NOMO-1 treated with dmso at 0.1 percent for 144 hours (cell line): Measurements from ENCODE around the gene MDFIC2.
"Not testable (repeated sequence)": the region's sequence is repeated elsewhere in the genome, so short reads cannot be mapped to it uniquely, and the experiment has no call there.

Experiments used
- DNase-seq: peaks from one replicate; lab custom pipeline; 2025; ENCODE audit not compliant: unreplicated experiment; lab: John Stamatoyannopoulos, UW

MDFIC2 gene

DNA sequence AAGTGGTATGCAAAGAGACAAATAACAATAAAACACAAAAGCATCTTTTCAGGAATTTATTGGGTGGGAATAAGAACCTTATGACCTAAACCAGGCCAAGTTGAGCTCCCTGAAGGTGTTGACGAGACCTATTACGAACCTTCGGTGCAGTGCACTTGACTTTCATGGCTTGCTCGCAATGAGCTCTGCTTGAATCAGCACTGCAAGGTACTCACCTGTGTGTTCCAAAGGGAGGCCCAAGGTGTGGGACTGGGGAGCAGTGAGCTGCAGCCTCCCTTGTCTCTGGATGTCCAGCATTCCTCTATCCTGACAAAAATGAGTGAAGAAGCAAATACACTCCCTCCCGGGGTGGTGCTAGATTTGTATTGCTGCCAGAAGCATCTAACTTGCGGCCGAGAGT lies at the start of gene MDFIC2:
TSS of gene MDFIC2 (minus strand) at position 303 of the 400 bp plus-strand sequence. CDS start 665 bp downstream, outside the sequence.
- DNase-seq = no peak

DNA sequence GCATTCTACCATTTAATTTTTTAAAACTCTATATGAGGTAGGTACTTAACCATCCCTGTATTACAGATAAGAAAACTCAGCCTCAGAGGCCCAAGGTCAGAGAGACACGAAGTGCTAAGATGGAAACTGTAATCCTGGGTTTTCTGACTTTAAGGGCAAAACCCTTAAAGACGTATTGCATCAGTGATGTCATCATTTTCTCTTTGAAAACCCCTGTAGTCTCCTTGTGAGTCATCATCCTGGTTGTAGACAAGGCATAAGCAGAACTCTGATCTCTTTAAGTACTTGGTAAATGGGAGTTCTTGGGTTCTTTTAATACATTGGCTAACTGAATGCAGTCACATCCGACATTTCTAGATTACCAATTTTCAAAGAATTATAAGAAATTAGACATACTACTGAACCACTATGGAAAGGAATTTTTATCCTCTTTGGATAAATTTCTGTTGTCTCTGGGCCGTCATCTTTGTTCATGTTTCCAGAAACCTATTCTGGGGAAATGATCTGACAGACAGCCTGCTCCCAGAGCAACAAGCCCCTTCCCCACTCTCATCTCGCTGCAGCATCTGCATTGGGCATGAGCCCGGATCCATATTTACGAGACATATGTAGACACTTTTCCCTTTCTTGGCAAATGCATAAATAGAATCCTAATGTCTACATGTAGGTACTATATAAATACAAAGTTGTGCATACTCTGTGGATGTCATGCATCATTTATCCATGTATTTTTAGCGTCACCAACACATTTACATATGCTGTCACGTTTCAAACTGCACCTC lies 48.7 kb upstream of the MDFIC2 start:
- no peak for DNase-seq

DNA sequence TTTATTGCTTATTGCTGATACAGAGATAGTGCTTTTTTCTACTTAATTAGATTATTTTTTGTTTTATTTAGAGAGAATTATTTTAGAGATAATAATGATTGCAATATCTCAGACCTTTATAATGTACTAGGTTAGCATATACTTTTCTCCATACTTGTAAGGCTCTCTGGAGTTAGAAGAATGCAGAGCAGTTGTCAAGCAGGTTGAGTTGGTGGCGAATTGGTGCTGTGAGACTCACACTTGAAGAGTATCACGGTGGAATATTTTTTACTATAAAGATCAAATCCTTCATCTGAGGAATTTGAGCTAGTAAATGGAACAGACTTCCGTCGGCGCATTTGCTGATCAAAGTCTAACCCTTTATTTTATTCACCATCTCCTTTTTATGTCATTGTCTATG lies 47.3 kb upstream of the MDFIC2 start:
- DNase-seq = no peak

DNA sequence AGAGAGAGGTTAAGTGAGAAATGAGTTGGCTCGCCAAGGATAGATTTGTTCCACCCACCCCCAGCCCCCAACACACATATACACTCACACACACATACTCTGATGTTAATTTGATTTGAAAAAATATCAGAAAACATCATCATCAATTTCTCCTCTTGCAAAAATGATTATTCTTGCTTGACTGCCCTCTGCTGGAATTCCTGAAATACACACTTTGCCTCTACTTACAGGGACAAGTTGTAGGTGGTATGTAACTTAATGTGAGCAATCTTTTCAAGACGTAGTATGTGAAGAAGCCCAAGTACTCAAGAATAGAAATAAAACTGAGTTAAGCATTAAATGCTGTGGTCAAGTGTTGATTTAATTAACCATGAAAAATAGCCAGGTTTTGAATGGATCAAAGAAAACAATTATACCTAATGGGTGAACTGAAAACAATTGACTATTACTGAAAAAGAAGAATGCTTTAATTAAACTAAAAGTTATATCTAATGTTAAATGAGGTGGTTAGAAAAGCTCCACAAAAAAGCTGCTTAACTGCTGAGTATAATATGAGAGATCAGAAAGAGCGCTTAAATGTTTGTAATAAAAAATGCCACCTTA lies 46.6 kb upstream of the MDFIC2 start:
- no peak for DNase-seq

DNA sequence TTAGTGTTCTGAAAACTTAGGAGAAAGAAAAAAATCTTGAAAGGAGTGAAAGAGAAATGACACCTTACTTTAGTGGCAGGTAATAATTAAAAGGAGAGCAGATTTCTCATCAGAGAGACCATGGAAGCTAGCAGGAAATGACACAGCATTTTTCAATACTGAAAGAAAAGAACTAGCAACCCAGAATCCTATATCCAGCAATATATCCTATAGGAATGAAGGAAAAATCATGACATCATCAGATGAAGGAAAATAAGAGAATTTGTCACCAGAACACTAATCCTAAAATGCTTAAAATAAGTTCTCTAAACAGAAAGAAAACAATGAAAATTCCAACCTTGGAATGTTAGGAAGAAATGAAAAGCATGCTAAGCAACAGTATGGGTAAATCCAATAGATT lies 39.8 kb upstream of the MDFIC2 start:
- no peak for DNase-seq

DNA sequence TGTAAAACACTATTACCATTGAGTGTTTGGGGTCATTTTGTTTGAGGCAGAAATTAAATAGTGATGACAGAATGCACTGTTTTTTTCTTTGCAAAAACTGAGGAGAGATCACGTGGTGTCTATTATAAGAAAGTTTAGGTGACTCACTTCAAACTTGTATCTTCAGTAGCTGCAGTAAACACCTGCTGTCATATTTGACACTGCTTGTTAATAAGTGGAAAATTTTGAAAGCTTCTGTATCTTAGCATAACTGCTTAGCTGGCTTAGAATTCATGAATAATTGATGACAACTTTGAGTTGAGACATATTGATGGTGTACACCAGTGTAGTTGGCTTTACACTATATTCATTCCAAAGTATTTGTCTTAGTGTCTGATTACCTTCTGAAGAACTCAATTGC lies 29.7 kb upstream of the MDFIC2 start:
- no peak for DNase-seq

DNA sequence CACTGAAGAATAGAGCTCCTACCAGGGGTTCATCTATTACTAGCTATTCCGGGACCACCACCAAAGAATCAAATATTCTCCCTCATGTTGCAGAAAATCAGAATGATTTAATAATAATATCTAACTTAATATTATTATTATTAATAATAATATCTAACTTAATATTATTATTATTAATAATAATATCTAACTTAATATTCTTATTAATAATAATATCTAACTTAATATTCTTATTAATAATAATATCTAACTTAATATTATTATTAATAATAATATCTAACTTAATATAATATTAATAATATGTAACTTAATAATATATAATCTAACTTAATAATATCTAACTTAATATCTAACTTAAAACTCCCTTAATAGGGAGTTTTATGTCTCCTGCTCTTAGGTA lies 24.4 kb upstream of the MDFIC2 start:
- DNase-seq = not testable (repeated sequence)

DNA sequence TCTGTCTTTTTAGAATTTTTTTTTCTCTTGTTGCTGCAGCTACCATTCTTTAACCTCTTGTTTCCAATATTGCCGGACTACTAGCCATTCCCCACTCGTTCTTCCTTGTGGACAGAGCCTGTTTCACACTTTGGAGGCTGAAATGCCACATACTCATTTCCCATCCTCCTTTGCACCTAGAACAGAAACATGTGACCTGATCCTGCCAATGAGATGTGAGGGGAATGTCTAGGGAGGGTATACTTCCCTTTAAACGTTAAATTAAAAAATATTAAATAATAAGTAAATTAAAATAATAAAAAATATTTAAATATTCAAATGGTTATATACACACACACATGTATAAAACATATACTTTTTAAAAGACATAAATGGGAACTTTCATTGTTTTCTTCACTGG lies 20.6 kb upstream of the MDFIC2 start:
- DNase-seq = no peak

DNA sequence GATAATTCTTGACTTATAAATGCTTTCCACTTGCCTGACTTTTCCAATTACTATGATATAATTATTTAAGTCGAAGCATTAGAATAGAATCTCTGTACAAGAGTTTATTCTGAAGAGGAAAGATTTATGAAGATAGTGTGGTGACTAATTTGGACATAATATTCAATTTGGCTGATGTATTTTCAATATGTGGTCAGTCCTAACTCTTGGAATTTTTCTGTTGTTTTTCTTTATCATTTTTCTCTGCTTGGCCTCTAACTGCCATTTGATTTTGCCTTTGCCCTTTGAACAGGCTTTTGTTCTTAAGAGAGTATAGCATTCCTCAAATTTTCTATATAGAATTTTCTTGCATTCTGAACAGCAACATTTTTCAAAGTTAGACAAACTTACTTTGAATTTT lies 2.6 kb upstream of the MDFIC2 start:
- DNase-seq = no peak

DNA sequence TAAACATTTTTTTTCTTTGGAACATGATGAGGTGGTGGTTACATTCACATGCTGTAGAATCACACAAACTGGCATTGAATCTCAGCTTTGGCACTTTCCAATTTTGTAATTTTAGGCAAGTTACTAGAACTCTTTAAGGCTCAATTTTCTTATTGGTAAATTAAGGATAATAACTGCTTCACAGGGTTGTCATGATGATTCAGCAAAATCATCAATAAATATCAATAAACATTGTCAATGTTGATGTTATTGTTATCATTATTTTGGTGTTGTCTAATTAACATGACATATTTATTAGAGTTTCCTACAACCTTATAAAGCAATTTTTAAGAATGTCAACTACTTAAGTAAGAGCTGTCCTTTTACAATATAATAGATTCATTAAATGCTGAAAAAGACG lies 1.6 kb downstream of the MDFIC2 start:
- DNase-seq = no peak

DNA sequence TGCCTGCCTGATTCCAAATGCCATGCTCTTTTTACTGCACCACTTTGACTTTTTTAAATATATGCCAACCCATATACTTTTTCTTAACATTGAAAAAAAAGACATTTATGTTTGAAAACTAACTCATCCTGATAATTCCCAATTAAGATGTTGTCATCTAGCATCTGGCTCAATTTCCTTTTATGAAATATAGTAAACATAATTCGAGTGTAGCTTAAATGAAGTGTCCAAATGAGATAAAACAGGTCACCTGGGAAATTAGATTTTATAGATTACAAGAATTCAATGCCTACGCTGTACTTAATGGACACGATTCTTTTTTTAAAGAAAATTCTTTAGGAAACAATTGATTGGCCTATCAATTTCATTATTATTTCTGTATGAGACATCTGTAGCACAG lies 2.8 kb downstream of the MDFIC2 start:
- DNase-seq = no peak

DNA sequence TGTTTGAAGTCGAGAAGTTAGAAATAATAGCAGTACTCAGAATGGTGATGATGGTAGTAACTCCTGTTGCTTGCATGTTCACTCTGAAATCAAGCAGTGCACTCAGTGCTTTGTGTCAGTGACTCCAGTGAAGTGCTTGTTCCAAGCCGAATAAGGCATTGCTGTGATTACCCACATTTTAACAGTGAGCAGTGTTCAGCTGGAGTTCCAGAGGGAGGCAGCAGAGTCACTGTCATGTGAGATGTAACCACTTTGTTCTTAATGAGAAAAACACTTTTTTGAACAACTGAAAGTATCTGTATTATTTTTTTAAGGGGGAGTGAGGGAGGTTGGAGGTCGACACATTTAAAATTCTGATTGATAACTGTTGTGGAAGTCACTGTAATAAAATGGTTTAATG lies 3.7 kb downstream of the MDFIC2 start:
- DNase-seq = no peak

DNA sequence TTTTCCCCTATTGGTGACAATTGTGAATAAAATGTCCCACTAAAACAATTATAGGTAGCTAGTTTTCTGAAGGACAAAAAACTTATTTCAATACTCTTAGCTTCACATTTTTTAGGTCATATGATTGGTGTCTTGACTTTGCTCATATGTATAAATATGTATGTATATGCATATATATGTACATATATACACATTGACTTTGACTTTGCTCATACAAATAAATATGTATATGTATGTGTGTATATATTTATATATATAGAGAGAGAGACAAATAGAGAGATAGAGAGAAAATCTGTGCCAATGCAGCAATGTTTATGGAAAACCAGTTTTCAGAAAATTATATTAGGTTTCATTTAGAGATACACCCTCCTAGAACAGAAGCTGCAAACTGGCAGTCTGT lies 5.7 kb downstream of the MDFIC2 start:
- DNase-seq = no peak

DNA sequence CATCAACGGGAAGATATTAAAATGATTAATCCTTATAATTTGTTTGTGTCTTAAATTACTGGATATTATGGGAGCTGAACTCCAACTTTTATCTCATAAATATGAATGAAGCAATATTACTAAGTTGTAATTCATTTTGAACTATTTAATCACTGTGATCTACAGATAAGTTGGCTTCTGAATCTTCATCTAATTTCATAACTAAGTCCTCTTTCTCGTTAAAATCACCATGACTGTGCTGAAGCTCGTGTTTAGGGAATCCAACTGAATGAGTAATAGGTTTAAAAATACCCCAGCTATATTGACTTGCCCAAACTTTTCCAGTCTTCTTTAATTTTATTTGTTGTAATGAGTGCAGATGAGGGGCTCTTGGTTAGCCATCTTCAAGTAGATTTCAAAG lies 14.1 kb downstream of the MDFIC2 start:
- no peak for DNase-seq

DNA sequence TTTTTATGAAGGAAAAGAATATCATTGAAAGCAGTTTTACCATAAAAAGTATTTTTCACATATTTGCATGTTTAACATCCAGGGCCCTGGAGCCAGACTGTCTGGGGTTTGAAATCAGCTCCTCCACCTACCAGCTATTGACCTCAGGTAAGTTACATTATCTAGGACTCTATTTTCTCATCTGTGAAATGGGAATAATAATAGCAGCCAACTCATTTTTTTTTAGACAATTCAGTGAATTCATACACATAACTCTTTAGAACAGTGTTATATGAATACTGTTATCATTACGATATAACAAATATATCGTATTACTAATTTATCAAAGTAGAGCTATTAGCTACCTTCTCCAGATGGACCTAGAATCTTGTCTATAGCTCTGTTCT lies 21.3 kb downstream of the MDFIC2 start:
- no peak for DNase-seq

DNA sequence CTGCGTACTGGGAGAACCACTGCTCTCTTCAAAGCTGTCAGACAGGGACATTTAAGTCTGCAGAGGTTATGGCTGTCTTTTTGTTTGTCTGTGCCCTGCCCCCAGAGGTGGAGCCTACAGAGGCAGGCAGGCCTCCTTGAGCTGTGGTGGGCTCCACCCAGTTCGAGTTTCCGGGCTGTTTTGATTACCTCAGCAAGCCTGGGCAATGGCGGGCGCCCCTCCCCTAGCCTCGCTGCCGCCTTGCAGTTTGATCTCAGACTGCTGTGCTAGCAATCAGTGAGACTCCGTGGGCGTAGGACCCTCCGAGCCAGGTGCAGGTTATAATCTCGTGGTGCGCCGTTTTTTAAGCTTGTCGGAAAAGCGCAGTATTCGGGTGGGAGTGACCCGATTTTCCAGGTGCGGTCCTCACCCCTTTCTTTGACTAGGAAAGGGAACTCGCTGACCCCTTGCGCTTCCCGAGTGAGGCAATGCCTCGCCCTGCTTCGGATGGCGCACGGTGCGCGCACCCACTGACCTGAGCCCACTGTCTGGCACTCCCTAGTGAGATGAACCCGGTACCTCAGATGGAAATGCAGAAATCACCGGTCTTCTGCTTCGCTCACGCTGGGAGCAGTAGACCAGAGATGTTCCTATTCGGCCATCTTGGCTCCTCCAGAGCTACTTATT lies 21.9 kb downstream of the MDFIC2 start:
- DNase-seq = not testable (repeated sequence)

DNA sequence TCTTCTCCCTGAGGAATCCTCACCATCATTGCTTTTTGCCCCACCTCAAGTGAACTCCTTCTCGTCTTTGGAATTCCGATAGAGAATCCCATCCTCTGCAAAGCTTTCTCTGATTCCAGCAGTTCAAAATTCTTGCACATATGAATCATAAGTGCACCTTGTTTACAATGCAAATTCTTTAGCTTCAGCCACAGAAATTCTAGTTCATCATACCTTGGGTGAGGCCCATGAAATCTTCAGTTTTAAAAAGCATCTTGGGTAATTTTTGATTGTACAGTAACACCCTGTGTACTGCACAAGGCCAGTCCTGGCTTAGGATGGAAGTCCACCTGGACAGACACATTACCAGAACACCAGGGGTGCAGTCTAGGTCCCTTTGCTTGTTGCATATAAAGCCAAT lies 30.8 kb downstream of the MDFIC2 start:
- DNase-seq = no peak

DNA sequence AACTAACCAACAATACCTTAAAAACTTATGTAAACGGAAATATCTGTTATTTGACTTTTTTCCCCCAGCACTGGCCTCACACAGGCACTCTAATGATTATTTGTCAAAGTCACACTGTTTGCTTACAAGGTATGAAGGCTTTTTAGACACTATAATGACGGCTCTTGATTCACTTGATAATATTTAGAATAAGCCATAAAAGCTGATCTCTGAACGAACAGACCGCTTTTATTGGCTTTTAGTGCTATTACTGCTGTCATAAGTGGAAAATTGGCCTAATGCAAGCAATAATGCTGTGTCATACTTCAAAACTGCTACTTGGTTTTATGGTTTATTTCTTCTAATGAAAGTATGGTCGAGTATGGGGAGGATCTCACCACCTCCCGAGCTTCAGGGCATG lies 35.1 kb downstream of the MDFIC2 start:
- no peak for DNase-seq

DNA sequence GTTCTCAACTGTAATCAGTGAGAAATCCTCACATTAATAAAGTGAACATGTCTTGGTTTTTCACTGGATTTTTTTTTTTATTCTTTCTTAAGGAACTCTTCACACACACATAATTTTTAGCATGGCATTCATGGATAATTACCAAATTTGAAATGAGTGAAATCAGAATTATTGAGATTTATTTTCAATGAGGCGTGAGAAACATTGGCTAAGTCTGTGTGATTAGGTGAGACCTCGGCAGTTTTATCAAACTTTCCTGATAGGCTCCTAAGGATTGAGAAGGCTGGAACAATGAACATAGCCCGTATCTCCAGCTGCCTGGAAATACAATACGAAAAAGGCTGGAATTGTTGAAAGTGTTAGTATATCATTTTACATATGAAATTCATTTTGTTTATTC lies 35.5 kb downstream of the MDFIC2 start:
- no peak for DNase-seq

DNA sequence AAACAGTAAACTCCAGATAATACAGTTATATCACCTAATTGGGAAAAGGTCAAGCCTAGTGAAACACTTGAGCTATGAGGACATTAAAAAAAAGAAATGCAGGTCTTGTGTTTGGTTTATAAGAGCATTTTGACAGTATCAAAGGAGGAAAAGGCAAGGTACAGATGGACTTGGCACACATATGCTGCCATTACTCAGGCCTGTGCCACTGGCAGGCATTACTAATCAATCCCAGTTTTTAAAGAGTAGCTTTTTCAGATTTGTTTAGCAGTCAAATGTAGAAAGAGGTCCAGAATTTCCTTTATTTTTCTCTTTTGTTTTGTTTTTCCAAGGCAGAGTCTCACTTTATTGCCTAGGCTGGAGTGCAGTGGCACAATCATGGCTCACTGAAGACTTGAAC lies 38.9 kb downstream of the MDFIC2 start:
- DNase-seq = no peak

DNA sequence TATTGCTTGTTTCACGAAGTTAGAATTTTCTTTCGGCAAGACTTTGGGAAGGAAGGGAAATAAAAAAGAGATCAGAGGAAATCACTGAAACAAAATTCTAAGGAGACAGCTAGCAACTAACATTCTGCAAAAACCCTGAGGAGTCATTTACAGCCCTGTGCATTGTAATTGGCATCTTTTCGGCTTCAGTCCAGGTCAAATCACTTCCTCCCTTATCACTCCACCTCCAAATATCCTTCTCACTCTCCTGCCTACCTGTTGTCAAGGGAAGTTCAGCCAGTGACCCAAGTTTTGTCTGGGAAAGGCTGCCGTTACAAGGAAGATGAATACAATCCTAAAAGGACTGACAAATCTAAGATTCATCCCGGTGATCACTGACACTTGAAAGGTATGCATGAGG lies 39.6 kb downstream of the MDFIC2 start:
- no peak for DNase-seq

DNA sequence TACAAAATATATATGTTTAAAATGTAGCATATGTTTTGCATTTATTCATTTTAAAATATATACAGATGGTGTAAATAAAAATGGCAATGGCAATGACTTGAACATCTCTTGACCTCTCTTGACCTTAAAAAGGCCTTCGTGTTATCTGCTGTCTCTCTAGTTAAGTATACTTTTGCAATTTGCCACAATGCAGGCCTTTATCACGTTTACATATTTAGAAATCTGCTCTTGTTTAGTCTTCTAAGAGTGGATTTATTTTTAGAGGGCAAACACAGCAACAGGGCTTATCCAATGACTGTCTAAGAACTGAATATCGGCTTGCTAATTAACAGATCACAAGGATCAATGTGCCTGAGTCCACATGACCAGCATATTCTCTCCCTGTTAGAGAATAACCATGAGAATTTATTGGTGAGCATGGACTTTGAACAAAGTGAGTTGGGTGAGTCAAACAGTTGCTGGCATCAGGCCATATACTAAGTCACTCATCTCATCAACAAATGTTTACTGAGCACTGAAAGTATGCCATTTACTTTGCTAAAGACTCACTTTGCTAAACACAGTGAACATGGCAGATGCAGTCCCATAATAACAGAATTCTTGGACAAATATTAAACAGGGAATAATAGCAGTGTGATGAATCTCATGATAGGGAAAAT lies 48.2 kb downstream of the MDFIC2 start:
- no peak for DNase-seq
